H9 (cell line): ENCODE results near the gene APLF. TPM values are rescaled to one million over a fixed set of nuclear protein-coding genes. Genes with fewer than 3 reads are reported as not detected.

ENCODE experiments used
- DNase-seq: peaks from one replicate; pipeline ENCODE4 v3.0.0-alpha.2; 2017
- H2AFZ ChIP-seq: one replicate; pipeline ENCODE4 v1.6.1; 2013; ENCODE audit warnings: mild to moderate bottlenecking, low read length, control low read depth, moderate library complexity
- H2AK5ac ChIP-seq: 2 replicates; pipeline ENCODE4 v1.6.1; 2013; ENCODE audit warnings: low read length, control low read depth, mixed read lengths; ENCODE audit not compliant: insufficient read length
- H2BK120ac ChIP-seq: one replicate; pipeline ENCODE4 v1.6.1; 2013; ENCODE audit warnings: low read depth, mild to moderate bottlenecking, low read length, control low read depth, inconsistent platforms; ENCODE audit not compliant: poor library complexity, severe bottlenecking
- H2BK12ac ChIP-seq: 2 replicates; pipeline ENCODE4 v1.6.1; 2013; ENCODE audit warnings: low read length, control low read depth, mixed read lengths, low read depth; ENCODE audit not compliant: insufficient read length
- H2BK15ac ChIP-seq: 2 replicates; pipeline ENCODE4 v1.6.1; 2013; ENCODE audit warnings: low read depth, low read length, control low read depth
- H2BK20ac ChIP-seq: one replicate; pipeline ENCODE4 v1.6.1; 2013; ENCODE audit warnings: low read depth, mild to moderate bottlenecking, low read length, control low read depth, inconsistent platforms; ENCODE audit not compliant: poor library complexity, severe bottlenecking
- H2BK5ac ChIP-seq: 2 replicates; pipeline ENCODE4 v1.6.1; 2013; ENCODE audit warnings: low read length, control low read depth, mixed read lengths; ENCODE audit not compliant: insufficient read length
- H3K14ac ChIP-seq: 2 replicates; pipeline ENCODE4 v1.6.1; 2013; ENCODE audit warnings: low read length, control low read depth; ENCODE audit not compliant: insufficient read depth
- H3K18ac ChIP-seq: 2 replicates; pipeline ENCODE4 v1.6.1; 2013; ENCODE audit warnings: low read depth, mild to moderate bottlenecking, mixed read lengths, low read length, control low read depth; ENCODE audit not compliant: insufficient read length
- H3K23ac ChIP-seq: 2 replicates; pipeline ENCODE4 v1.6.1; 2013; ENCODE audit warnings: low read length, control low read depth, mixed read lengths, low read depth; ENCODE audit not compliant: insufficient read length
- H3K23me2 ChIP-seq: 2 replicates; pipeline ENCODE4 v1.6.1; 2013; ENCODE audit warnings: low read depth, mild to moderate bottlenecking, mixed read lengths, low read length, control low read depth; ENCODE audit not compliant: insufficient read length, poor library complexity, severe bottlenecking
- H3K27ac ChIP-seq: 2 replicates; pipeline ENCODE4 v1.5.1; 2013; ENCODE audit warnings: low read length, control low read depth, mixed read lengths, low read depth; ENCODE audit not compliant: insufficient read length
- H3K27me3 ChIP-seq: 2 replicates; pipeline ENCODE4 v1.6.1; 2013; ENCODE audit warnings: low read length, control low read depth, inconsistent platforms; ENCODE audit not compliant: insufficient read depth
- H3K4ac ChIP-seq: 2 replicates; pipeline ENCODE4 v1.6.1; 2013; ENCODE audit warnings: low read depth, mild to moderate bottlenecking, control low read depth, inconsistent platforms, low read length, moderate library complexity
- H3K4me1 ChIP-seq: 2 replicates; pipeline ENCODE4 v1.6.1; 2013; ENCODE audit warnings: low read length, control low read depth, inconsistent platforms; ENCODE audit not compliant: insufficient read depth
- H3K4me2 ChIP-seq: 2 replicates; pipeline ENCODE4 v1.6.1; 2013; ENCODE audit warnings: low read length, control low read depth, mixed read lengths; ENCODE audit not compliant: insufficient read length, insufficient read depth
- H3K56ac ChIP-seq: 2 replicates; pipeline ENCODE4 v1.6.1; 2013; ENCODE audit warnings: low read depth, mild to moderate bottlenecking, mixed read lengths, low read length, control low read depth; ENCODE audit not compliant: insufficient read length
- H3K79me1 ChIP-seq: 2 replicates; pipeline ENCODE4 v1.6.1; 2013; ENCODE audit warnings: low read depth, mild to moderate bottlenecking, moderate library complexity, low read length, control low read depth, inconsistent platforms; ENCODE audit not compliant: insufficient read depth, poor library complexity, severe bottlenecking
- H3K79me2 ChIP-seq: 2 replicates; pipeline ENCODE4 v1.6.1; 2013; ENCODE audit warnings: low read length, control low read depth, inconsistent platforms; ENCODE audit not compliant: insufficient read depth
- H3K9ac ChIP-seq: 2 replicates; pipeline ENCODE4 v1.6.1; 2013; ENCODE audit warnings: low read length, control low read depth, mixed read lengths; ENCODE audit not compliant: insufficient read length; ENCODE audit errors: extremely low read depth
- H3K9me3 ChIP-seq: one replicate; pipeline ENCODE4 v1.6.1; 2013; ENCODE audit warnings: low read depth, low read length, inconsistent platforms; ENCODE audit not compliant: control insufficient read depth
- H3T11ph ChIP-seq: one replicate; pipeline ENCODE4 v1.6.1; 2013; ENCODE audit warnings: mild to moderate bottlenecking, low read length, control low read depth, inconsistent platforms
- H4K20me1 ChIP-seq: one replicate; pipeline ENCODE4 v1.6.1; 2013; ENCODE audit not compliant: control insufficient read depth, insufficient read length, insufficient read depth
- H4K5ac ChIP-seq: 2 replicates; pipeline ENCODE4 v1.6.1; 2013; ENCODE audit warnings: low read depth, mild to moderate bottlenecking, mixed read lengths, low read length, control low read depth; ENCODE audit not compliant: insufficient read length
- H4K8ac ChIP-seq: replicated peaks from 2 replicates; pipeline ENCODE4 v1.6.1; 2013; ENCODE audit warnings: low read length, control low read depth, mixed read lengths, low read depth; ENCODE audit not compliant: insufficient read length
- H4K91ac ChIP-seq: 2 replicates; pipeline ENCODE4 v1.6.1; 2013; ENCODE audit warnings: low read depth, mild to moderate bottlenecking, moderate library complexity, mixed read lengths, low read length, control low read depth; ENCODE audit not compliant: insufficient read length
- H3K27ac Mint-ChIP-seq, 3 experiments: 2 replicates in 2 of 3; 3 replicates in 1 of 3; pipeline ENCODE4 v1.8.0; 2020 to 2021; ENCODE audit warnings: mixed read lengths in 3 of 3, mild to moderate bottlenecking in 1 of 3, moderate library complexity in 1 of 3
- H3K27me3 Mint-ChIP-seq: 2 replicates; pipeline ENCODE4 v1.8.0; 2021; ENCODE audit warnings: low read depth, mild to moderate bottlenecking, moderate library complexity, mixed read lengths
- H3K36me3 Mint-ChIP-seq, 3 experiments: 2 replicates in 2 of 3; 3 replicates in 1 of 3; pipeline ENCODE4 v1.8.0; 2020 to 2021; ENCODE audit warnings: low read depth in 3 of 3, mixed read lengths in 3 of 3; ENCODE audit not compliant: insufficient read depth in 1 of 3
- H3K4me1 Mint-ChIP-seq, 2 experiments: 2 replicates each; pipeline ENCODE4 v1.8.0; 2020; ENCODE audit warnings: mixed read lengths in 2 of 2
- H3K4me3 Mint-ChIP-seq, 2 experiments: 2 replicates in 1 of 2; 3 replicates in 1 of 2; pipeline ENCODE4 v1.8.0; 2020 to 2021; ENCODE audit warnings: mild to moderate bottlenecking in 2 of 2, mixed read lengths in 2 of 2, moderate library complexity in 1 of 2
- H3K9me3 Mint-ChIP-seq, 2 experiments: 2 replicates in 1 of 2; 3 replicates in 1 of 2; pipeline ENCODE4 v1.8.0; 2020; ENCODE audit warnings: mild to moderate bottlenecking in 2 of 2, mixed read lengths in 2 of 2, moderate library complexity in 1 of 2
- CTCF ChIP-seq: fragments of 200-600 bp; sonication (generic); conservative IDR thresholded peaks from 3 replicates; pipeline ENCODE4 v1.8.0; 2021; ENCODE audit warnings: antibody characterized with exemption, mild to moderate bottlenecking
- WGBS: extraction: QIAGEN DNeasy Blood & Tissue Kit; methylation state at CpG from one replicate; pipeline ENCODE4 v1.1.7; 2013; ENCODE audit warnings: missing lambda C conversion rate, low lambda C conversion rate, mixed read lengths; ENCODE audit not compliant: insufficient read length; ENCODE audit errors: extremely low coverage; 5-methylcytosine and 5-hydroxymethylcytosine counted together
- long read RNA-seq: library from polyadenylated mRNA; unstranded; transcript quantifications from one replicate; pipeline ENCODE4 v2.0.0, GENCODE V29; 2020
- total RNA-seq: library from RNA; stranded (reverse); gene quantifications from 2 replicates; pipeline ENCODE4 v1.2.1, GENCODE V29; 2021

Gene APLF
- 3.6 and 3.7 TPM in 2 replicates for total RNA-seq
- long read RNA-seq, transcript APLF-201 (10 exons, 3,847 nt), result major isoform, 10 of 16 reads
- long read RNA-seq, partial matches to known transcripts, result 1 of 16 reads
- long read RNA-seq, other reads (novel, unspliced or antisense), result 5 of 16 reads

GRCh38 chr2:68467077-68467960 is at the start of gene APLF, which contains the start of gene FBXO48:
APLF (plus strand) TSS chr2:68467585; CDS start chr2:68467732, 147 bp downstream.
FBXO48 (minus strand) TSS chr2:68467294; CDS start chr2:68465145, 2,149 bp downstream.
- Histone ChIP-seq H2BK5ac (no peak within 1 kb of the TSS), H3T11ph (no peak within 1 kb of the TSS), H3K23ac (no peak within 1 kb of the TSS), H2BK12ac (no peak within 1 kb of the TSS), H3K79me2 (no peaks in the 10 kb centered on the region), H3K14ac (peak within 1 kb of the TSS; percentile 46; the same call in 1 of the 2 replicates), H2BK20ac (no peak within 1 kb of the TSS), H3K56ac (no peak within 1 kb of the TSS), H3K9ac (peak within 1 kb of the TSS; percentile 34), H3K23me2 (peaks cover 3% of the 10 kb centered on the region), H2BK120ac (no peak within 1 kb of the TSS), H4K20me1 (no peaks in the 10 kb centered on the region), H3K9me3 (no peaks in the 10 kb centered on the region), H3K27me3 (no peaks in the 10 kb centered on the region), H3K4me2 (peak within 1 kb of the TSS; percentile 71), H4K91ac (no peak within 1 kb of the TSS), H4K5ac (no peak within 1 kb of the TSS), H2AFZ (peak within 1 kb of the TSS; percentile 6), H2BK15ac (no peak within 1 kb of the TSS), H3K4ac (no peak within 1 kb of the TSS), H3K27ac (no peak within 1 kb of the TSS), H4K8ac (no peak within 1 kb of the TSS), H3K79me1 (no peaks in the 10 kb centered on the region), H3K4me1 (no peaks in the 10 kb centered on the region), H2AK5ac (no peak within 1 kb of the TSS), H3K18ac (peak within 1 kb of the TSS; percentile 55)
- H3K36me3 Mint-ChIP-seq, result no peaks in the 10 kb centered on the region
- peak; percentile 98 for DNase-seq
- peak within 1 kb of the TSS; percentile 82 to 96 (median 95) for H3K27ac Mint-ChIP-seq
- no peaks in the 10 kb centered on the region for H3K9me3 Mint-ChIP-seq
- H3K27me3 Mint-ChIP-seq, result no peaks in the 10 kb centered on the region
- peak within 1 kb of the TSS; percentile 95 to 97 for H3K4me3 Mint-ChIP-seq
- TF ChIP-seq CTCF, result no peak
- WGBS, result no CpG with 5 or more reads among the region's 82 CpGs
- H3K4me1 Mint-ChIP-seq, result peaks cover 9 to 21% of the 10 kb centered on the region in 2 experiments
